Uterus (tissue), 4 donors: ENCODE data around the gene UQCC2. TPM values are rescaled to one million over a fixed set of nuclear protein-coding genes. Genes with fewer than 3 reads are reported as not detected.

ENCODE experiments used
- DNase-seq, 2 donors: peaks; one replicate each; pipeline ENCODE4 v3.0.0-alpha.2; 2019 to 2020
- H3K27ac ChIP-seq, 2 donors: fragments of 200-600 bp; sonication (generic); 1 replicate in 1 of 2; 2 replicates in 1 of 2; pipeline ENCODE4 v1.5.1; 2016 to 2018
- H3K27me3 ChIP-seq, 2 donors: fragments of 200-600 bp; sonication (generic); one replicate each; pipeline ENCODE4 v1.5.1; 2018 to 2019; ENCODE audit warnings: control low read depth in 1 of 2
- H3K36me3 ChIP-seq, 2 donors: fragments of 200-600 bp; sonication (generic); one replicate each; pipeline ENCODE4 v1.5.1; 2019; ENCODE audit warnings: control low read depth in 1 of 2
- H3K4me1 ChIP-seq, 2 donors: fragments of 200-600 bp; sonication (generic); one replicate each; pipeline ENCODE4 v1.5.1; 2018 to 2019; ENCODE audit warnings: control low read depth in 1 of 2
- H3K4me3 ChIP-seq, 2 donors: fragments of 200-600 bp; sonication (generic); 1 replicate in 1 of 2; 2 replicates in 1 of 2; pipeline ENCODE4 v1.5.1; 2018 to 2019; ENCODE audit warnings: mild to moderate bottlenecking in 1 of 2
- H3K9me3 ChIP-seq, 2 donors: fragments of 200-600 bp; sonication (generic); one replicate each; pipeline ENCODE4 v1.5.1; 2019; ENCODE audit warnings: control low read depth in 1 of 2
- CTCF ChIP-seq, 4 experiments: fragments of 200-600 bp in 2 of 4; fragments of 450-650 bp in 2 of 4; sonication (generic) in 2 of 4; IDR thresholded peaks; one replicate each; pipeline ENCODE4 v1.5.1; 2016 to 2019; ENCODE audit warnings: antibody characterized with exemption in 4 of 4, mild to moderate bottlenecking in 2 of 4, moderate library complexity in 1 of 4
- POLR2A ChIP-seq, 2 donors: fragments of 450-650 bp; IDR thresholded peaks; one replicate each; pipeline ENCODE4 v1.6.1; 2016; ENCODE audit warnings: antibody characterized with exemption in 2 of 2, mild to moderate bottlenecking in 1 of 2, moderate library complexity in 1 of 2
- intact Hi-C: fragments of 100-400 bp; cut with DNase I; formaldehyde crosslinking; loops from one replicate; pipeline ENCODE4 v1.15.1; 2023; ENCODE audit warnings: low total_unique reads
- total RNA-seq, 4 donors: library from RNA; depleted of rRNA in 3 of 4; stranded (reverse); fragments of >200 nt in 3 of 4; gene quantifications; one replicate each; pipeline versions ENCODE4 v1.1.0 to v1.2.4, GENCODE V29; 2014 to 2023
- donor health status: DM: yes; HTN: yes; CAD: no.

UQCC2 gene
- total RNA-seq, 4 donors from 2014 or later = 10.0 to 63.2 (median 30.9) TPM

GRCh38 chr6:33751771-33752645 is 40.5 kb upstream of the UQCC2 start:
- H3K27ac ChIP-seq = peak overlapping the region in 1 of 2 donors; percentile 47
- no peak overlapping the region for H3K4me3 ChIP-seq
- no peaks in the 10 kb centered on the region for H3K27me3 ChIP-seq
- TF ChIP-seq POLR2A (IDR thresholded peaks at IDR 0.05) (no peak), CTCF (IDR thresholded peaks at IDR 0.05) (no peak)
- H3K36me3 ChIP-seq = no peaks in the 10 kb centered on the region
- peaks cover 0 to 5% of the 10 kb centered on the region in 2 donors for H3K4me1 ChIP-seq
- H3K9me3 ChIP-seq = no peaks in the 10 kb centered on the region
- intact Hi-C loops = no loop called here
- no peak for DNase-seq

- Histone ChIP-seq H3K27ac (peak overlapping the region in 1 of 2 donors; percentile 24), H3K4me1 (peaks cover 5 to 6% of the 10 kb centered on the region in 2 donors), H3K27me3 (no peaks in the 10 kb centered on the region), H3K9me3 (no peaks in the 10 kb centered on the region), H3K4me3 (no peak overlapping the region), H3K36me3 (no peaks in the 10 kb centered on the region)
- no peak for TF ChIP-seq CTCF (IDR thresholded peaks at IDR 0.05)
- TF ChIP-seq POLR2A (IDR thresholded peaks at IDR 0.05) = no peak
- peak; percentile 35 to 59 for DNase-seq
- intact Hi-C loops = no loop called here
Measured at GRCh38 chr6:33750244-33750991, 38.9 kb upstream of the UQCC2 start.

- no peak overlapping the region for H3K27ac ChIP-seq
- intact Hi-C loops = no loop called here
- no peak overlapping the region for H3K4me3 ChIP-seq
- H3K36me3 ChIP-seq = no peaks in the 10 kb centered on the region
- TF ChIP-seq CTCF (IDR thresholded peaks at IDR 0.05) (no peak), POLR2A (IDR thresholded peaks at IDR 0.05) (no peak)
- H3K4me1 ChIP-seq = peaks cover 9 to 11% of the 10 kb centered on the region in 2 donors
- H3K27me3 ChIP-seq = no peaks in the 10 kb centered on the region
- no peak for DNase-seq
- H3K9me3 ChIP-seq = no peaks in the 10 kb centered on the region
Measured at GRCh38 chr6:33749401-33749800, 37.9 kb upstream of the UQCC2 start.

GRCh38 chr6:33748841-33749240 is 37.3 kb upstream of the UQCC2 start:
- Histone ChIP-seq H3K27ac (no peak overlapping the region), H3K36me3 (no peaks in the 10 kb centered on the region), H3K4me3 (no peak overlapping the region), H3K4me1 (peaks cover 9 to 15% of the 10 kb centered on the region in 2 donors), H3K9me3 (no peaks in the 10 kb centered on the region), H3K27me3 (no peaks in the 10 kb centered on the region)
- intact Hi-C loops = no loop called here
- no peak for DNase-seq
- TF ChIP-seq CTCF (IDR thresholded peaks at IDR 0.05) = no peak
- no peak for TF ChIP-seq POLR2A (IDR thresholded peaks at IDR 0.05)

- TF ChIP-seq POLR2A (IDR thresholded peaks at IDR 0.05) = no peak
- no peak for TF ChIP-seq CTCF (IDR thresholded peaks at IDR 0.05)
- no peaks in the 10 kb centered on the region for H3K9me3 ChIP-seq
- H3K27me3 ChIP-seq = no peaks in the 10 kb centered on the region
- H3K27ac ChIP-seq = peak overlapping the region in 1 of 2 donors; percentile 90
- H3K4me1 ChIP-seq = peaks cover 9 to 15% of the 10 kb centered on the region in 2 donors
- DNase-seq = no peak
- intact Hi-C loops = no loop called here
- no peak overlapping the region for H3K4me3 ChIP-seq
- H3K36me3 ChIP-seq = no peaks in the 10 kb centered on the region
Measured at GRCh38 chr6:33747823-33748222, 36.3 kb upstream of the UQCC2 start.
